Measurements from ENCODE around the gene ZNF239.

- TF ChIP-seq CTCF (IDR thresholded peaks at IDR 0.05) (no peak), POLR2A (IDR thresholded peaks at IDR 0.05) (no peak)
Observed at GRCh38 chr10:43573250-43574000, 991 bp downstream of the ZNF239 start.

Data from Peyer's patch (tissue), 4 donors.